Measurements from ENCODE around the gene ANKRD55.
"Not testable (repeated sequence)": the region's sequence is repeated elsewhere in the genome, so short reads cannot be mapped to it uniquely, and the experiment has no call there.

Gene ANKRD55

GRCh38 chr5:56211298-56211865 is 21.7 kb downstream of the ANKRD55 start:
- Histone ChIP-seq H3K36me3 (ENCODE audit: control insufficient read depth, insufficient read depth, low read length) (no peaks in the 10 kb centered on the region), H3K27me3 (replicated peaks; ENCODE audit: control insufficient read depth, insufficient read depth, low read length) (no peaks in the 10 kb centered on the region), H3K4me3 (replicated peaks; ENCODE audit: low read depth, low read length) (no peak overlapping the region)
- TF ChIP-seq, protein P1, sequence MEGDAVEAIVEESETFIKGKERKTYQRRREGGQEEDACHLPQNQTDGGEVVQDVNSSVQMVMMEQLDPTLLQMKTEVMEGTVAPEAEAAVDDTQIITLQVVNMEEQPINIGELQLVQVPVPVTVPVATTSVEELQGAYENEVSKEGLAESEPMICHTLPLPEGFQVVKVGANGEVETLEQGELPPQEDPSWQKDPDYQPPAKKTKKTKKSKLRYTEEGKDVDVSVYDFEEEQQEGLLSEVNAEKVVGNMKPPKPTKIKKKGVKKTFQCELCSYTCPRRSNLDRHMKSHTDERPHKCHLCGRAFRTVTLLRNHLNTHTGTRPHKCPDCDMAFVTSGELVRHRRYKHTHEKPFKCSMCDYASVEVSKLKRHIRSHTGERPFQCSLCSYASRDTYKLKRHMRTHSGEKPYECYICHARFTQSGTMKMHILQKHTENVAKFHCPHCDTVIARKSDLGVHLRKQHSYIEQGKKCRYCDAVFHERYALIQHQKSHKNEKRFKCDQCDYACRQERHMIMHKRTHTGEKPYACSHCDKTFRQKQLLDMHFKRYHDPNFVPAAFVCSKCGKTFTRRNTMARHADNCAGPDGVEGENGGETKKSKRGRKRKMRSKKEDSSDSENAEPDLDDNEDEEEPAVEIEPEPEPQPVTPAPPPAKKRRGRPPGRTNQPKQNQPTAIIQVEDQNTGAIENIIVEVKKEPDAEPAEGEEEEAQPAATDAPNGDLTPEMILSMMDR (IDR thresholded peaks at IDR 0.05; ENCODE audit: insufficient read depth, low read length, poor library complexity, severe bottlenecking): no peak
- DNase-seq (ENCODE audit: extremely low read depth, insufficient read length): no peak

DNA sequence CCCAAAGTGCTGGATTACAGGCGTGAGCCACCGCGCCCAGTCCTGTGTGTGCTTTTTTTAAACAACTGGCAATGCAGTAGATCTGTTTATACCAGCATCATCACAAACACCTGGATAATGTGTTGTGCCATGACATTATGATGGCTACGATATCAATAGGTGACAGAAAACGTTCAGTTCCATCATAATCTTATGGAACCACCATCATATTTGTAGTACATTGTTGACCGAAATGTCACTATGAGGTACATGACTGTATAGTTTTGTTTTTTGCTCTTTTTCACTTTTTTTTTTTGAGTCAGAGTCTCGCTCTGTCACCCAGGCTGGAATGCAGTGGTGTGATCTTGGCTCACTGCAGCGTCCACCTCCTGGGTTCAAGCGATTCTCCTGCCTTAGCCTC is 24.4 kb downstream of the ANKRD55 start:
- no peak for DNase-seq (ENCODE audit: extremely low read depth, insufficient read length)
- TF ChIP-seq, protein P1 (IDR thresholded peaks at IDR 0.05; ENCODE audit: insufficient read depth, low read length, poor library complexity, severe bottlenecking): no peak
- Histone ChIP-seq H3K4me3 (replicated peaks; ENCODE audit: low read depth, low read length) (no peak overlapping the region), H3K27me3 (replicated peaks; ENCODE audit: control insufficient read depth, insufficient read depth, low read length) (no peaks in the 10 kb centered on the region), H3K36me3 (ENCODE audit: control insufficient read depth, insufficient read depth, low read length) (no peaks in the 10 kb centered on the region)

DNA sequence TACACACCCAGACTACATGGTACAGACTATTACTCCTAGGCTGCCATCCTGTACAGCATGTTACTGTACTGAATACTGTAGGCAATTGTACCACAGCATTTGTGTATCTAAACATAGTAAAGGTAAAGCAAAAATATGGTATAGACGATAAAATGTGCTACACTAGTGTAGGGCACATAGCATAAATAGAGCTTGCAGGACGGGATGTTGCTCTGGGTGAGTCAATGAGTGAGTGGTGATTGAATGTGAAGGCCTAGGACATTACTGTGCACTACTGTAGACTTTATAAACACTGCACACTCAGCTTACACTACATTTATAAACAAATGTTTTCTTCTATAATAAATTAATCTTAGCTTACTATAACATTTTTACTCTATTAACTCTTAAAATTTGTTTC is 25.6 kb downstream of the ANKRD55 start:
- Histone ChIP-seq H3K4me3 (replicated peaks; ENCODE audit: low read depth, low read length) (no peak overlapping the region), H3K36me3 (ENCODE audit: control insufficient read depth, insufficient read depth, low read length) (no peaks in the 10 kb centered on the region), H3K27me3 (replicated peaks; ENCODE audit: control insufficient read depth, insufficient read depth, low read length) (no peaks in the 10 kb centered on the region)
- no peak for DNase-seq (ENCODE audit: extremely low read depth, insufficient read length)
- TF ChIP-seq, protein P1 (IDR thresholded peaks at IDR 0.05; ENCODE audit: insufficient read depth, low read length, poor library complexity, severe bottlenecking): no peak

GRCh38 chr5:56206126-56206910 is 26.8 kb downstream of the ANKRD55 start:
- H3K36me3 ChIP-seq (ENCODE audit: control insufficient read depth, insufficient read depth, low read length): no peaks in the 10 kb centered on the region
- TF ChIP-seq, protein P1 (IDR thresholded peaks at IDR 0.05; ENCODE audit: insufficient read depth, low read length, poor library complexity, severe bottlenecking): no peak
- no peak for DNase-seq (ENCODE audit: extremely low read depth, insufficient read length)

DNA sequence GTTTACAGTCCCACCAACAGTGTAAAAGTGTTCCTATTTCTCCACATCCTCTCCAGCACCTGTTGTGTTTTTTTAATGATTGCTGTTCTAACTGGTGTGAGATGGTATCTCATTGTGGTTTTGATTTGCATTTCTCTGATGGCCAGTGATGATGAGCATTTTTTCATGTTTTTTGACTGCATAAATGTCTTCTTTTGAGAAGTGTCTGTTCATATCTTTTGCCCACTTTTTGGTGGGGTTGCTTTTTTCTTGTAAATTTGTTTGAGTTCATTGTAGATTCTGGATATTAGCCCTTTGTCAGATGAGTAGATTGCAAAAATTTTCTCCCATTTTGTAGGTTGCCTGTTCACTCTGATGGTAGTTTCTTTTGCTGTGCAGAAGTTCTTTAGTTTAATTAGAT is 29.2 kb downstream of the ANKRD55 start:
- not testable (repeated sequence) for H3K27me3 ChIP-seq (replicated peaks; ENCODE audit: control insufficient read depth, insufficient read depth, low read length); H3K4me3 ChIP-seq (replicated peaks; ENCODE audit: low read depth, low read length); H3K36me3 ChIP-seq (ENCODE audit: control insufficient read depth, insufficient read depth, low read length); DNase-seq (ENCODE audit: extremely low read depth, insufficient read length)

More at GRCh38 chr5:56206126-56206910, 26.8 kb downstream of the ANKRD55 start:
- H3K27me3 ChIP-seq (replicated peaks; ENCODE audit: control insufficient read depth, insufficient read depth, low read length): no peaks in the 10 kb centered on the region
- no peak overlapping the region for H3K4me3 ChIP-seq (replicated peaks; ENCODE audit: low read depth, low read length)

GRCh38 chr5:56202483-56202882 is 30.6 kb downstream of the ANKRD55 start:
- H3K27me3 ChIP-seq (replicated peaks; ENCODE audit: control insufficient read depth, insufficient read depth, low read length): no peaks in the 10 kb centered on the region
- no peaks in the 10 kb centered on the region for H3K36me3 ChIP-seq (ENCODE audit: control insufficient read depth, insufficient read depth, low read length)
- TF ChIP-seq, protein P1 (IDR thresholded peaks at IDR 0.05; ENCODE audit: insufficient read depth, low read length, poor library complexity, severe bottlenecking): no peak
- no peak overlapping the region for H3K4me3 ChIP-seq (replicated peaks; ENCODE audit: low read depth, low read length)
- DNase-seq (ENCODE audit: extremely low read depth, insufficient read length): no peak

DNA sequence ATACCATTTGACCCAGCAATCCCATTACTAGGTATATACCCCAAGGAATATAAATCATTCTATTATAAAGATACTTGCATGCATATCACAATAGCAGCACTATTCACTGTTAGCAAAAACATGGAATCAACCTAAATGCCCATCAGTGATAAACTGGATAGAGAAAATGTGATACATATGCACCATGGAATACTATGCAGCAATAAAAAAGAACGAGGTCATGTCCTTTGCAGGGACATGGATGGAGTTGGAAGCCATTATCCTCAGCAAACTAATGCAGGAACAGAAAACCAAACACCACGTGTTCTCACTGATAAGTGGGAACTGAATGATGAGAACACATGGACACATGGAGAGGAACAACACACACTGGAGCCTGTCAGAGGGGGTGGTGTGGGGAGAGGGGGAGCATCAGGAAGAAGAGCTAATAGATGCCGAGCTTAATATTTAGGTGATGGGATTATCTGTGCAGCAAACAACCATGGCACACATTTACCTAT is 31.3 kb downstream of the ANKRD55 start:
- not testable (repeated sequence) for H3K4me3 ChIP-seq (replicated peaks; ENCODE audit: low read depth, low read length); DNase-seq (ENCODE audit: extremely low read depth, insufficient read length); H3K27me3 ChIP-seq (replicated peaks; ENCODE audit: control insufficient read depth, insufficient read depth, low read length); H3K36me3 ChIP-seq (ENCODE audit: control insufficient read depth, insufficient read depth, low read length)
